GM18861 (cell line): Measurements from ENCODE around the gene AP3M1.

ENCODE experiments used
- ATAC-seq: cut with Tn5 transposase; IDR thresholded peaks from one replicate; pipeline ENCODE4 v1.9.1; 2021; ENCODE audit not compliant: unreplicated experiment

The AP3M1 gene

GRCh38 chr10:74081941-74082718 lies 68.5 kb downstream of the AP3M1 start:
- no peak for ATAC-seq

GRCh38 chr10:74081192-74081803 lies 69.3 kb downstream of the AP3M1 start:
- ATAC-seq: no peak

- ATAC-seq: no peak
Measured at GRCh38 chr10:74079936-74080590, 70.6 kb downstream of the AP3M1 start.

GRCh38 chr10:74079028-74079935 lies 71.3 kb downstream of the AP3M1 start:
- ATAC-seq: no peak

- ATAC-seq: peak; percentile 63
Measured at GRCh38 chr10:74078037-74078436, 72.6 kb downstream of the AP3M1 start.

- no peak for ATAC-seq
Measured at GRCh38 chr10:74077416-74077815, 73.2 kb downstream of the AP3M1 start.

GRCh38 chr10:74076961-74077360 lies 73.7 kb downstream of the AP3M1 start:
- no peak for ATAC-seq

- no peak for ATAC-seq
Measured at GRCh38 chr10:74075906-74076305, 74.7 kb downstream of the AP3M1 start.

GRCh38 chr10:74072503-74072902 lies 78.1 kb downstream of the AP3M1 start:
- ATAC-seq: no peak

GRCh38 chr10:74071157-74071556 lies 79.5 kb downstream of the AP3M1 start:
- no peak for ATAC-seq
